ENCODE results near the gene ZNRF2. TPM values are rescaled to one million over a fixed set of nuclear protein-coding genes. Genes with fewer than 3 reads are reported as not detected.

The ZNRF2 gene
- polyA plus RNA-seq, 1 experiment: 1.6 TPM

DNA sequence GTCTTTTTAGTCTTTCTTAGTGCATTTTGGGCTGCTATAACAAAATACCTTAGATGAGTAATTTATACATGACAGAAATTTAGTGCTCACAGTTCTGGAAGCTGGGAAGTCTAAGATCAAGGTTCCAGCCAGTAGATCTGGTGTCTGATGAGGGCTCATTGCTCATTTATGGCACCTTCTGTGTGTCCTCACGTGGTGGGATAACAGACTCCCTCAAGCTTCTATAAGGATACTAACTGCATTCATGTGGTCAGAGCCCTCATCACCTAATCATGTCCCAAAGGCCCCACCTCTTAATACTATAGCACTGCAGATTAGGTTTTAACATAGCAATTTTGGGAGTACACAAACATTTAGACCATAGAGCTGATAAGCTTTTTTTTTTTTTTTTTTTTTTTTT is 80.4 kb downstream of the ZNRF2 start:
- POLR2A ChIA-PET: interaction anchor here (0.6 kb wide), 1 partner anchor 17 kb away, joined by 13 read pairs; no protein-coding TSS in a partner anchor
- Histone ChIP-seq H3K27me3 (ENCODE audit: control insufficient read depth, insufficient read depth, low read length) (no peaks in the 10 kb centered on the region), H3K4me3 (ENCODE audit: low read depth, low read length) (no peak overlapping the region), H3K36me3 (ENCODE audit: control insufficient read depth, insufficient read depth, low read length) (no peaks in the 10 kb centered on the region)
- CTCF ChIA-PET: interaction anchor here (1.0 kb wide), 1 partner anchor 9 kb away, joined by 3 read pairs; no protein-coding TSS in a partner anchor
- no peak for DNase-seq (ENCODE audit: low read depth)
- TF ChIP-seq, protein P1, sequence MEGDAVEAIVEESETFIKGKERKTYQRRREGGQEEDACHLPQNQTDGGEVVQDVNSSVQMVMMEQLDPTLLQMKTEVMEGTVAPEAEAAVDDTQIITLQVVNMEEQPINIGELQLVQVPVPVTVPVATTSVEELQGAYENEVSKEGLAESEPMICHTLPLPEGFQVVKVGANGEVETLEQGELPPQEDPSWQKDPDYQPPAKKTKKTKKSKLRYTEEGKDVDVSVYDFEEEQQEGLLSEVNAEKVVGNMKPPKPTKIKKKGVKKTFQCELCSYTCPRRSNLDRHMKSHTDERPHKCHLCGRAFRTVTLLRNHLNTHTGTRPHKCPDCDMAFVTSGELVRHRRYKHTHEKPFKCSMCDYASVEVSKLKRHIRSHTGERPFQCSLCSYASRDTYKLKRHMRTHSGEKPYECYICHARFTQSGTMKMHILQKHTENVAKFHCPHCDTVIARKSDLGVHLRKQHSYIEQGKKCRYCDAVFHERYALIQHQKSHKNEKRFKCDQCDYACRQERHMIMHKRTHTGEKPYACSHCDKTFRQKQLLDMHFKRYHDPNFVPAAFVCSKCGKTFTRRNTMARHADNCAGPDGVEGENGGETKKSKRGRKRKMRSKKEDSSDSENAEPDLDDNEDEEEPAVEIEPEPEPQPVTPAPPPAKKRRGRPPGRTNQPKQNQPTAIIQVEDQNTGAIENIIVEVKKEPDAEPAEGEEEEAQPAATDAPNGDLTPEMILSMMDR (IDR thresholded peaks at IDR 0.05; ENCODE audit: insufficient read depth, low read depth, low read length): no peak

DNA sequence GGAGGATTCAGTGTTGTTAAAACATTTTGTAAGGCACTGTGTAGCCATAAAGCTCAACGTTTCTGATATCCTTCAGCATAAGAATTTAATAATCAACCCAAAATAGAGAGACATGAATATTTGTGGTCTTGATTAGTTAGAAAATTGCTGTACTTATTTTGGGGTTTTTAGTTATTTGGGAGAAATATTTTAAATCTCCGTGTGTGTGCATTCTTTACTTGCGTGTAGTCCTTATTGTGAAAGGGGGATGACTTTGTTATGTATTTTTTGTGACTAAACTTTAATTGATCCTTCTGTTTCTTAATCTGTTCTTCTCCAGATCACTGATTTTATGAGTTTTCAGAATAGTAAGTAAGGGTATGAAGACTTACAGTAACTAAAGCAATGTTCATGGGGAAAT is 81.2 kb downstream of the ZNRF2 start:
- Histone ChIP-seq H3K36me3 (ENCODE audit: control insufficient read depth, insufficient read depth, low read length) (no peaks in the 10 kb centered on the region), H3K4me3 (ENCODE audit: low read depth, low read length) (no peak overlapping the region), H3K27me3 (ENCODE audit: control insufficient read depth, insufficient read depth, low read length) (no peaks in the 10 kb centered on the region)
- ChIA-PET CTCF (interaction anchor here (1.0 kb wide), 1 partner anchor 10 kb away, joined by 3 read pairs; no protein-coding TSS in a partner anchor), POLR2A (no interaction called here)
- DNase-seq (ENCODE audit: low read depth): no peak
- TF ChIP-seq, protein P1 (IDR thresholded peaks at IDR 0.05; ENCODE audit: insufficient read depth, low read depth, low read length): no peak

DNA sequence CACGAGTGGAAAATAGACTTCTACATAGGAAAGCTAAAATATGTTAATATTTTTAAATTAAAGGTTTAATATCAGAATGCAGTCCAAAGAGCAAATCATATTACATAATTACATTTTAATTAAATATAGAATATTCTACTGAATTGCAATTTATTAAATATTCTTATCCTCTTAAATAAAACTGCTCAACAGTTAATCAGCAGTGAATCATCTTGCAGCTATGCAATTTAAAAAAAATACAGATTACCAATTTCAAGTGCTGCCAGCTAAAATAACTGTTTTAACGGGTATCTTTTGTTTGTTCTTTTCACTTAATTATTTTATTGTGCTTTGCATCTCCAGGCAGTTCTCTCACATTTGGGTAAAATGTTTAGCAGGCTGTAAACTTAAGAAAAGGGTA is 82.2 kb downstream of the ZNRF2 start:
- no peaks in the 10 kb centered on the region for H3K27me3 ChIP-seq (ENCODE audit: control insufficient read depth, insufficient read depth, low read length)
- POLR2A ChIA-PET: no interaction called here
- H3K36me3 ChIP-seq (ENCODE audit: control insufficient read depth, insufficient read depth, low read length): no peaks in the 10 kb centered on the region
- TF ChIP-seq, protein P1 (IDR thresholded peaks at IDR 0.05; ENCODE audit: insufficient read depth, low read depth, low read length): no peak
- DNase-seq (ENCODE audit: low read depth): no peak
- no peak overlapping the region for H3K4me3 ChIP-seq (ENCODE audit: low read depth, low read length)
- CTCF ChIA-PET: interaction anchor here (0.5 to 0.8 kb wide), 2 partner anchors 44 to 169 kb away, joined by 4 read pairs; no protein-coding TSS in a partner anchor

DNA sequence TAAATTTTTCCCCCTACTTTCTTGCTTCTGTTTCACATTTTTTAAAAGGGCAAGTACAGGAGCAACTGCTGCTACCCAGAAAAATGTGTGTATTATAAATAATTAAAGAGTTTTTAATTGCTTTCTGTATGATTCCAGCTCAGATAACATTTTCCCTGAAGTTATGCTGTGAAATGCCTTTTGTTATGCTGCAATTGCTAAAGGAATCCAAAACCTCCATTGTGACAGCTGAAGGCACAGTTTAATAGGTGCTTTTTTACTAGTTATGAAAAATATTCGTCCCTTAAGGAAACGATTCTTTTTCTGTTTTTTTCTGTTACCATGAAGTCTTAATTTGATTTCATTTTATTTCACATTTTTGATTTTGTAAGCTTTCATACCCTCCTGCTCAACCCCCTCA is 83.2 kb downstream of the ZNRF2 start:
- ChIA-PET CTCF (no interaction called here), POLR2A (no interaction called here)
- no peak overlapping the region for H3K4me3 ChIP-seq (ENCODE audit: low read depth, low read length)
- no peak for DNase-seq (ENCODE audit: low read depth)
- no peaks in the 10 kb centered on the region for H3K36me3 ChIP-seq (ENCODE audit: control insufficient read depth, insufficient read depth, low read length)
- TF ChIP-seq, protein P1 (IDR thresholded peaks at IDR 0.05; ENCODE audit: insufficient read depth, low read depth, low read length): no peak
- no peaks in the 10 kb centered on the region for H3K27me3 ChIP-seq (ENCODE audit: control insufficient read depth, insufficient read depth, low read length)

DNA sequence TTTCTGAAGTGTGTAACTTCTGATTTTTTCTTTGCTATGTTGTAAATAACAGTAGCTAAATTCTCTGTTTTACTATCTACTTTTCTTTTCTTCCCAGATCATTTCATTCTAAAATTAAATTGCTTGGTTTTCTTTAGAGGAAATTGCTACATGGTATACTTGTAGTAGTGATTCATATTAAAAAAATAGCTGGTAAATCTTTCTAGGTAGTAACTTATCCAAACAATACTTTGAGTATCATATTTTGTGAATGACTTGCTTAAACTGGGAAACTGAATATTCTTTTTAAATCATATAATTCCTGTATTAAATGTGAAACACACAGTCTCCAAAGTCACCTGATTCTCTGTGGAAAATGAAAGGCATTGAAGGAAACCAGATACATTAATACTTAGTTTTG is 85.5 kb downstream of the ZNRF2 start:
- ChIA-PET POLR2A (no interaction called here), CTCF (interaction anchor here (0.6 kb wide), 3 partner anchors 16 to 179 kb away, joined by 3 to 4 read pairs (median 4); no protein-coding TSS in a partner anchor)
- H3K27me3 ChIP-seq (ENCODE audit: control insufficient read depth, insufficient read depth, low read length): no peaks in the 10 kb centered on the region
- DNase-seq (ENCODE audit: low read depth): no peak
- no peak overlapping the region for H3K4me3 ChIP-seq (ENCODE audit: low read depth, low read length)
- TF ChIP-seq, protein P1 (IDR thresholded peaks at IDR 0.05; ENCODE audit: insufficient read depth, low read depth, low read length): no peak
- H3K36me3 ChIP-seq (ENCODE audit: control insufficient read depth, insufficient read depth, low read length): no peaks in the 10 kb centered on the region
